Measurements from ENCODE around the gene FPR2.

DNA sequence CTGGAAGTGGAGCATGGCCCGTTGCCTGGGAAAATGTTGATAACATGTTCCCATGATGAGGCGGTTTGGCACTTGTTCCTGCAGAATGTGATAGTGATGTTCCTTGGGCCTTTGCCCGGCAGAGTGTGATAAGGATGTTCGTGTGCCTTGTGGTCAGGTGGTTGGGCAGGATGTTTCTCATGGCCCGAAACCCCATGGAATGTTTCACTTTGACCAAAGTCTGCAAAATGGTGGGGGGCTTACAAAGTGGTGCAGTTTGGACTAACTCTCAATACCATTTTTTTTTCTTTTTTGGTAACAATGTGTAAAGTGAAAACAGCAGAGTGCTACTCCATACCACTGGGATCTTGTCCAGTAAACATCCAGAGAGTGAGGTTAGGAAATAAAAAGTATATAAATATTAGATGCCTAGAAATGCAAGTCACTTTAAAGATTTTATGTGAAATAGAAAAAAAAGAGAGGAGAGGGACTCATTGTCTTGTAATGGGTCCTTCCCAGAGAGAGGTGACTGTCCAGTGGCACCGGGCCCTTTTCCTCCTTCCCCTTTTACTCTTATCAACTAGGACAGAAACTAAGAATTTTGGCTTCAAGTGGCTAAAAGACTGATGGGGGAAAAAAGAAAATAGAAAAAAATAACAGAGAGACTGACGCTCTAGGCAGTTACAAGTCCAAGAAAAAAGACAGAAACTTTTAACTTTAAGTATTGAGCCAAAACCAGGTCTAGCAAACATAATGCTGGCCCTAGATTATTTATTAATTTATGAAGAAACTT, 39.7 kb downstream of the FPR2 start:
- TF ChIP-seq, protein P1, sequence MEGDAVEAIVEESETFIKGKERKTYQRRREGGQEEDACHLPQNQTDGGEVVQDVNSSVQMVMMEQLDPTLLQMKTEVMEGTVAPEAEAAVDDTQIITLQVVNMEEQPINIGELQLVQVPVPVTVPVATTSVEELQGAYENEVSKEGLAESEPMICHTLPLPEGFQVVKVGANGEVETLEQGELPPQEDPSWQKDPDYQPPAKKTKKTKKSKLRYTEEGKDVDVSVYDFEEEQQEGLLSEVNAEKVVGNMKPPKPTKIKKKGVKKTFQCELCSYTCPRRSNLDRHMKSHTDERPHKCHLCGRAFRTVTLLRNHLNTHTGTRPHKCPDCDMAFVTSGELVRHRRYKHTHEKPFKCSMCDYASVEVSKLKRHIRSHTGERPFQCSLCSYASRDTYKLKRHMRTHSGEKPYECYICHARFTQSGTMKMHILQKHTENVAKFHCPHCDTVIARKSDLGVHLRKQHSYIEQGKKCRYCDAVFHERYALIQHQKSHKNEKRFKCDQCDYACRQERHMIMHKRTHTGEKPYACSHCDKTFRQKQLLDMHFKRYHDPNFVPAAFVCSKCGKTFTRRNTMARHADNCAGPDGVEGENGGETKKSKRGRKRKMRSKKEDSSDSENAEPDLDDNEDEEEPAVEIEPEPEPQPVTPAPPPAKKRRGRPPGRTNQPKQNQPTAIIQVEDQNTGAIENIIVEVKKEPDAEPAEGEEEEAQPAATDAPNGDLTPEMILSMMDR (IDR thresholded peaks at IDR 0.05) = no peak
- TF ChIP-seq POLR2A (IDR thresholded peaks at IDR 0.05) = no peak
